ENCODE measurements around the gene CASP14. TPM values are rescaled to one million over a fixed set of nuclear protein-coding genes. Genes with fewer than 3 reads are reported as not detected.

Gene CASP14
- total RNA-seq, 1 experiment from 2014 or later = 1.9 TPM

DNA sequence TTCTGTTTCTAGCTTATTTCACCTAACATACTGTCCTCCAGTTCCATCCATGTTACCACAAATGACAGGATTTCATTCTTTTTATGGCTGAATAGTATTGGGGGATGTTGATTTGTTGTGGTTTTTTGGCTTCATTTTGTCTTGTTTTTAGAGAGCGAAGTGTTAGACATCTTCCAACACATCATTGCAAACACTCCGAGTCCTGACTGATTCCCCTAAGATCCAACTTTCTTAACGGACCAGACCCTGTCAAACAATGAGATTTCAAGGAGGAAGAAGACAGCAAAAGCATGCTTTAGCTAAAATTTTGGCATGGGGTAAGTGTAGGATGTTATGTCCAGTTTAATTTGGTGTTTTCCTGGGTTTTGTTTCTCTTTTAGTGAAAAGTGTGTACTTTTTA, 3.8 kb upstream of the CASP14 start:
- H3K4me1 ChIP-seq (replicated peaks; ENCODE audit: insufficient read depth) = peaks cover 24% of the 10 kb centered on the region
- intact Hi-C loops (cut with micrococcal nuclease; ENCODE audit: unreplicated experiment) = no loop called here
- H3K9me3 ChIP-seq (ENCODE audit: insufficient read depth, low read depth) = 0 out of 2 replicates have a peak, but pooled peaks cover 3% of the 10 kb centered on the region
- ChIA-PET CTCF (no interaction called here), POLR2A (ENCODE audit: unreplicated experiment) (interaction anchor here (0.7 kb wide), 1 partner anchor 133 kb away, joined by 7 read pairs; no protein-coding TSS in a partner anchor)
- H4K20me1 ChIP-seq (ENCODE audit: insufficient read depth) = no peaks in the 10 kb centered on the region
- no peak overlapping the region for H3K27ac ChIP-seq
- BruUV-seq (replicated peaks) = no TSS peak
- peaks cover 18% of the 10 kb centered on the region for H3F3A ChIP-seq (ENCODE audit: insufficient read depth, low read depth)
- H3K4me2 ChIP-seq = no peak overlapping the region
- H2AFZ ChIP-seq = no peak overlapping the region
- H3K36me3 ChIP-seq (ENCODE audit: low read depth) = no peaks in the 10 kb centered on the region
- H3K79me2 ChIP-seq (ENCODE audit: low read depth) = peaks cover 20% of the 10 kb centered on the region
- TF ChIP-seq, protein P1, sequence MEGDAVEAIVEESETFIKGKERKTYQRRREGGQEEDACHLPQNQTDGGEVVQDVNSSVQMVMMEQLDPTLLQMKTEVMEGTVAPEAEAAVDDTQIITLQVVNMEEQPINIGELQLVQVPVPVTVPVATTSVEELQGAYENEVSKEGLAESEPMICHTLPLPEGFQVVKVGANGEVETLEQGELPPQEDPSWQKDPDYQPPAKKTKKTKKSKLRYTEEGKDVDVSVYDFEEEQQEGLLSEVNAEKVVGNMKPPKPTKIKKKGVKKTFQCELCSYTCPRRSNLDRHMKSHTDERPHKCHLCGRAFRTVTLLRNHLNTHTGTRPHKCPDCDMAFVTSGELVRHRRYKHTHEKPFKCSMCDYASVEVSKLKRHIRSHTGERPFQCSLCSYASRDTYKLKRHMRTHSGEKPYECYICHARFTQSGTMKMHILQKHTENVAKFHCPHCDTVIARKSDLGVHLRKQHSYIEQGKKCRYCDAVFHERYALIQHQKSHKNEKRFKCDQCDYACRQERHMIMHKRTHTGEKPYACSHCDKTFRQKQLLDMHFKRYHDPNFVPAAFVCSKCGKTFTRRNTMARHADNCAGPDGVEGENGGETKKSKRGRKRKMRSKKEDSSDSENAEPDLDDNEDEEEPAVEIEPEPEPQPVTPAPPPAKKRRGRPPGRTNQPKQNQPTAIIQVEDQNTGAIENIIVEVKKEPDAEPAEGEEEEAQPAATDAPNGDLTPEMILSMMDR (conservative IDR thresholded peaks at IDR 0.05) = no peak
- no peak for TF ChIP-seq EZH2 (IDR thresholded peaks at IDR 0.05; ENCODE audit: low read depth)
- H3K27me3 ChIP-seq (ENCODE audit: insufficient read depth, low read depth) = no peaks in the 10 kb centered on the region
- no peak overlapping the region for H3K4me3 ChIP-seq
- no peaks in the 10 kb centered on the region for H3K9me2 ChIP-seq (ENCODE audit: insufficient read depth)
- no peak for DNase-seq

DNA sequence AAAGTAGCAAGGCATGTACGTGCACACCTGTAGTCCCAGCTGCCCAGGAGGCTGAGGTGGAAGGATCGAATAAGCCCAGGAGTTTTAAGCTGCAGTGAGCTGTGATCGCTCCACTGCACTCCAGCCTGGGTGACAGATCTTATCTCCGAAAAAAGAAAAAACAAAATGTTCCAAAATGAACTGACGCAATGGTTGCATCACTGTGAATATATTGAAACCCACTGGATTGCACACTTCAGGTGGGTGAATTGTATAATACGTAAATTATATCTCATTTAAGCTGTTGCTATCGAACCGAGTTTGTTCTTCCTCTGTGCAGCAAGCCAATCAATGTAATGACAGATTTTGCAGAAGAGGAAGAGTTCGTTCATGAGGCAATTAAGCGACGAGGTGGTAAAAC, 1.6 kb upstream of the CASP14 start:
- H3K27me3 ChIP-seq (ENCODE audit: insufficient read depth, low read depth) = no peaks in the 10 kb centered on the region
- TF ChIP-seq, protein P1 (conservative IDR thresholded peaks at IDR 0.05) = no peak
- no peak for TF ChIP-seq EZH2 (IDR thresholded peaks at IDR 0.05; ENCODE audit: low read depth)
- H2AFZ ChIP-seq = no peak overlapping the region
- H3K4me2 ChIP-seq = peak overlapping the region; percentile 80
- intact Hi-C loops (cut with micrococcal nuclease; ENCODE audit: unreplicated experiment) = no loop called here
- POLR2A ChIA-PET (ENCODE audit: unreplicated experiment) = no interaction called here
- peaks cover 18% of the 10 kb centered on the region for H3F3A ChIP-seq (ENCODE audit: insufficient read depth, low read depth)
- H3K27ac ChIP-seq = no peak overlapping the region
- BruUV-seq (replicated peaks) = no TSS peak
- CTCF ChIA-PET = interaction anchor here (0.6 kb wide), 1 partner anchor 557 kb away, joined by 3 read pairs; no protein-coding TSS in a partner anchor
- H3K4me3 ChIP-seq = no peak overlapping the region
- DNase-seq = no peak
- no peaks in the 10 kb centered on the region for H3K9me3 ChIP-seq (ENCODE audit: insufficient read depth, low read depth)
- peaks cover 40% of the 10 kb centered on the region for H3K79me2 ChIP-seq (ENCODE audit: low read depth)
- H3K36me3 ChIP-seq (ENCODE audit: low read depth) = peaks cover 13% of the 10 kb centered on the region
- peaks cover 28% of the 10 kb centered on the region for H3K4me1 ChIP-seq (replicated peaks; ENCODE audit: insufficient read depth)
- no peaks in the 10 kb centered on the region for H4K20me1 ChIP-seq (ENCODE audit: insufficient read depth)
- H3K9me2 ChIP-seq (ENCODE audit: insufficient read depth) = no peaks in the 10 kb centered on the region

DNA sequence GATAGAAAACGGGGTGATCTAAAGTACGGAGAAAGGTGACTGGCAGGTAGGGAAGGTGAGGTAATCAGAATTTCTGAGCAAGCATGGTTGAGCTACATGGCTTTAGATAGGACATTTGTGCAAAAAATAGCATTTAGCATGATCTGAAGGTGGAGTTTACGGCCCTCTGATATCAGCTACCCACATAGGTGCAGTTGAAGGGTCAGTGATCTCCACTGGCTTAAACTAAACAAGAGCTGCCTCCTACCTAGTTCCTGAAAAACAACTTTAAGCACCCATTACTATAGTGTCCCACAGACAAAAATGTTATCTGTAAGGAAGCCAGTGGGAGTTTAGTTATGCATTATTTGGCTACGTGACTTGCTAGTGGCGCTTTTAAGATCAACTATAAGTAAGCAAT, 1.2 kb upstream of the CASP14 start:
- H3K79me2 ChIP-seq (ENCODE audit: low read depth) = peaks cover 45% of the 10 kb centered on the region
- no peak overlapping the region for H3K27ac ChIP-seq
- H3K9me3 ChIP-seq (ENCODE audit: insufficient read depth, low read depth) = no peaks in the 10 kb centered on the region
- H3K4me2 ChIP-seq = peak overlapping the region; percentile 80
- intact Hi-C loops (cut with micrococcal nuclease; ENCODE audit: unreplicated experiment) = no loop called here
- peaks cover 18% of the 10 kb centered on the region for H3F3A ChIP-seq (ENCODE audit: insufficient read depth, low read depth)
- CTCF ChIA-PET = interaction anchor here (0.6 kb wide), 1 partner anchor 558 kb away, joined by 3 read pairs; no protein-coding TSS in a partner anchor
- no TSS peak for BruUV-seq (replicated peaks)
- no peak for TF ChIP-seq EZH2 (IDR thresholded peaks at IDR 0.05; ENCODE audit: low read depth)
- peaks cover 18% of the 10 kb centered on the region for H3K36me3 ChIP-seq (ENCODE audit: low read depth)
- no peaks in the 10 kb centered on the region for H3K27me3 ChIP-seq (ENCODE audit: insufficient read depth, low read depth)
- POLR2A ChIA-PET (ENCODE audit: unreplicated experiment) = no interaction called here
- DNase-seq = no peak
- H4K20me1 ChIP-seq (ENCODE audit: insufficient read depth) = no peaks in the 10 kb centered on the region
- no peak overlapping the region for H2AFZ ChIP-seq
- H3K4me1 ChIP-seq (replicated peaks; ENCODE audit: insufficient read depth) = peaks cover 28% of the 10 kb centered on the region
- H3K9me2 ChIP-seq (ENCODE audit: insufficient read depth) = no peaks in the 10 kb centered on the region
- no peak overlapping the region; the same call in 1 of the 2 replicates for H3K4me3 ChIP-seq

DNA sequence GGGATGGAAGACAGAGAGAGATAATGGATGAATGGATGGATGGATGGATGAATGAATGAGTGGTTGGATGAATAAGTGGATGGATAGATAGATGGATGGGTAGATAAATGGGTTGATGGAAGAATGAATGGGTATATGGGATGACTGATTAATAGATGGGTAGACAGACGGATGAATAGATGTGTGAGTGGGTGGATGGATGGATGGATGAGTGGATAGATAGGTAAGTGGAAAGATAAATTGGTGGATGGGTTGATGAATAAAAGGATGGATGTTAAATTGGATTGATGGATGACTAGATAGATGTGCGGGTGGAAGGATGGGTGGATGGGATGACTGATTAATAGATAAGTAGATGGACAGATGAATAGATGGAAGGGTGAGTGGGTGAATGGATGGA, 1.4 kb downstream of the CASP14 start:
- intact Hi-C loops (cut with micrococcal nuclease; ENCODE audit: unreplicated experiment) = no loop called here
- H3K4me1 ChIP-seq (replicated peaks; ENCODE audit: insufficient read depth) = peaks cover 28% of the 10 kb centered on the region
- H4K20me1 ChIP-seq (ENCODE audit: insufficient read depth) = no peaks in the 10 kb centered on the region
- no peak overlapping the region for H3K27ac ChIP-seq
- no peaks in the 10 kb centered on the region for H3K9me2 ChIP-seq (ENCODE audit: insufficient read depth)
- ChIA-PET CTCF (no interaction called here), POLR2A (ENCODE audit: unreplicated experiment) (no interaction called here)
- TF ChIP-seq EZH2 (IDR thresholded peaks at IDR 0.05; ENCODE audit: low read depth) = no peak
- TF ChIP-seq, protein P1 (conservative IDR thresholded peaks at IDR 0.05) = no peak
- peaks cover 33% of the 10 kb centered on the region for H3K36me3 ChIP-seq (ENCODE audit: low read depth)
- DNase-seq = no peak
- H2AFZ ChIP-seq = no peak overlapping the region
- H3F3A ChIP-seq (ENCODE audit: insufficient read depth, low read depth) = peaks cover 18% of the 10 kb centered on the region
- no peaks in the 10 kb centered on the region for H3K9me3 ChIP-seq (ENCODE audit: insufficient read depth, low read depth)
- H3K79me2 ChIP-seq (ENCODE audit: low read depth) = peaks cover 50% of the 10 kb centered on the region
- BruUV-seq (replicated peaks) = no TSS peak
- H3K4me2 ChIP-seq = peak overlapping the region; percentile 80
- peak overlapping the region; percentile 57 for H3K4me3 ChIP-seq
- no peaks in the 10 kb centered on the region for H3K27me3 ChIP-seq (ENCODE audit: insufficient read depth, low read depth)
